HCT116 (cell line): Measurements from ENCODE around the gene GCSAM.

ENCODE experiments used
- ATF3 ChIP-seq: IDR thresholded peaks from 2 replicates; pipeline ENCODE4 v1.6.1; 2012
- EGR1 ChIP-seq: IDR thresholded peaks from 2 replicates; pipeline ENCODE4 v1.6.1; 2012; ENCODE audit warnings: low read depth
- ELF1 ChIP-seq: IDR thresholded peaks from 2 replicates; pipeline ENCODE4 v1.6.1; 2012; ENCODE audit warnings: low read depth, borderline replicate concordance
- EZH2 ChIP-seq: fragments of 200-600 bp; sonication (generic); IDR thresholded peaks from 2 replicates; pipeline ENCODE4 v1.6.1; 2017; ENCODE audit warnings: antibody characterized with exemption, mixed run types
- EZH2phosphoT487 ChIP-seq: fragments of 200-600 bp; IDR thresholded peaks from 2 replicates; pipeline ENCODE4 v1.6.1; 2018; ENCODE audit warnings: antibody characterized with exemption, borderline replicate concordance
- MAX ChIP-seq: IDR thresholded peaks from 2 replicates; pipeline ENCODE4 v1.6.1; 2012
- POLR2A ChIP-seq: IDR thresholded peaks from 2 replicates; pipeline ENCODE4 v1.7.0; 2011; ENCODE audit warnings: borderline replicate concordance; ENCODE audit not compliant: insufficient read depth, insufficient read length; ENCODE audit errors: extremely low read depth
- POLR2AphosphoS5 ChIP-seq: IDR thresholded peaks from 2 replicates; pipeline ENCODE4 v1.6.1; 2011; ENCODE audit warnings: mild to moderate bottlenecking, low read depth, low read length, moderate library complexity
- RAD21 ChIP-seq: IDR thresholded peaks from 2 replicates; pipeline ENCODE4 v1.6.1; 2012; ENCODE audit warnings: low read depth, mild to moderate bottlenecking
- SIN3A ChIP-seq: IDR thresholded peaks from 2 replicates; pipeline ENCODE4 v1.6.1; 2012; ENCODE audit warnings: low read depth
- YY1 ChIP-seq: IDR thresholded peaks from 2 replicates; pipeline ENCODE4 v1.6.1; 2011; ENCODE audit warnings: low read length, low read depth, moderate library complexity, mild to moderate bottlenecking; ENCODE audit not compliant: insufficient replicate concordance; ENCODE audit errors: extremely low read depth
- TF ChIP-seq, protein P1 (sequence below), 3 experiments: fragments of 200-600 bp in 1 of 3; sonication (generic) in 1 of 3; IDR thresholded peaks in 2 of 3; conservative IDR thresholded peaks in 1 of 3; 2 replicates each; pipeline ENCODE4 v1.5.1; 2012 to 2017; ENCODE audit warnings: low read depth in 2 of 3, low read length in 2 of 3, antibody characterized with exemption in 1 of 3, borderline replicate concordance in 1 of 3, control low read depth in 1 of 3, mild to moderate bottlenecking in 1 of 3, mixed read lengths in 1 of 3, mixed run types in 1 of 3, moderate library complexity in 1 of 3; ENCODE audit not compliant: insufficient read depth in 1 of 3
- TF ChIP-seq, protein P2 (sequence below): IDR thresholded peaks from 2 replicates; pipeline ENCODE4 v1.6.1; 2011; ENCODE audit warnings: mild to moderate bottlenecking, low read length, moderate library complexity; ENCODE audit not compliant: insufficient replicate concordance; ENCODE audit errors: extremely low read depth

- TF ChIP-seq, protein P1, sequence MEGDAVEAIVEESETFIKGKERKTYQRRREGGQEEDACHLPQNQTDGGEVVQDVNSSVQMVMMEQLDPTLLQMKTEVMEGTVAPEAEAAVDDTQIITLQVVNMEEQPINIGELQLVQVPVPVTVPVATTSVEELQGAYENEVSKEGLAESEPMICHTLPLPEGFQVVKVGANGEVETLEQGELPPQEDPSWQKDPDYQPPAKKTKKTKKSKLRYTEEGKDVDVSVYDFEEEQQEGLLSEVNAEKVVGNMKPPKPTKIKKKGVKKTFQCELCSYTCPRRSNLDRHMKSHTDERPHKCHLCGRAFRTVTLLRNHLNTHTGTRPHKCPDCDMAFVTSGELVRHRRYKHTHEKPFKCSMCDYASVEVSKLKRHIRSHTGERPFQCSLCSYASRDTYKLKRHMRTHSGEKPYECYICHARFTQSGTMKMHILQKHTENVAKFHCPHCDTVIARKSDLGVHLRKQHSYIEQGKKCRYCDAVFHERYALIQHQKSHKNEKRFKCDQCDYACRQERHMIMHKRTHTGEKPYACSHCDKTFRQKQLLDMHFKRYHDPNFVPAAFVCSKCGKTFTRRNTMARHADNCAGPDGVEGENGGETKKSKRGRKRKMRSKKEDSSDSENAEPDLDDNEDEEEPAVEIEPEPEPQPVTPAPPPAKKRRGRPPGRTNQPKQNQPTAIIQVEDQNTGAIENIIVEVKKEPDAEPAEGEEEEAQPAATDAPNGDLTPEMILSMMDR (IDR thresholded peaks at IDR 0.05 in 2 of 3, conservative IDR thresholded peaks at IDR 0.05 in 1 of 3; ENCODE audit: borderline replicate concordance in 1 of 3, insufficient read depth in 1 of 3, low read depth in 2 of 3, low read length in 2 of 3), result no peak
- TF ChIP-seq MAX, result no peak
- no peak for TF ChIP-seq POLR2A
- TF ChIP-seq EZH2, result no peak
- TF ChIP-seq EZH2phosphoT487, result no peak
- TF ChIP-seq RAD21, result no peak
- no peak for TF ChIP-seq ATF3
- no peak for TF ChIP-seq SIN3A
- TF ChIP-seq, protein P2, sequence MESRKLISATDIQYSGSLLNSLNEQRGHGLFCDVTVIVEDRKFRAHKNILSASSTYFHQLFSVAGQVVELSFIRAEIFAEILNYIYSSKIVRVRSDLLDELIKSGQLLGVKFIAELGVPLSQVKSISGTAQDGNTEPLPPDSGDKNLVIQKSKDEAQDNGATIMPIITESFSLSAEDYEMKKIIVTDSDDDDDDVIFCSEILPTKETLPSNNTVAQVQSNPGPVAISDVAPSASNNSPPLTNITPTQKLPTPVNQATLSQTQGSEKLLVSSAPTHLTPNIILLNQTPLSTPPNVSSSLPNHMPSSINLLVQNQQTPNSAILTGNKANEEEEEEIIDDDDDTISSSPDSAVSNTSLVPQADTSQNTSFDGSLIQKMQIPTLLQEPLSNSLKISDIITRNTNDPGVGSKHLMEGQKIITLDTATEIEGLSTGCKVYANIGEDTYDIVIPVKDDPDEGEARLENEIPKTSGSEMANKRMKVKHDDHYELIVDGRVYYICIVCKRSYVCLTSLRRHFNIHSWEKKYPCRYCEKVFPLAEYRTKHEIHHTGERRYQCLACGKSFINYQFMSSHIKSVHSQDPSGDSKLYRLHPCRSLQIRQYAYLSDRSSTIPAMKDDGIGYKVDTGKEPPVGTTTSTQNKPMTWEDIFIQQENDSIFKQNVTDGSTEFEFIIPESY, result no peak
- TF ChIP-seq EGR1, result no peak
- TF ChIP-seq YY1, result no peak
- TF ChIP-seq POLR2AphosphoS5, result no peak
- TF ChIP-seq ELF1, result no peak
Observed at GRCh38 chr3:112133626-112134334, 732 bp upstream of the GCSAM start.
